ENCODE measurements around the gene USH2A. TPM values are rescaled to one million over a fixed set of nuclear protein-coding genes. Genes with fewer than 3 reads are reported as not detected.

Gene USH2A
- total RNA-seq, 1 donor = under 0.01 TPM

DNA sequence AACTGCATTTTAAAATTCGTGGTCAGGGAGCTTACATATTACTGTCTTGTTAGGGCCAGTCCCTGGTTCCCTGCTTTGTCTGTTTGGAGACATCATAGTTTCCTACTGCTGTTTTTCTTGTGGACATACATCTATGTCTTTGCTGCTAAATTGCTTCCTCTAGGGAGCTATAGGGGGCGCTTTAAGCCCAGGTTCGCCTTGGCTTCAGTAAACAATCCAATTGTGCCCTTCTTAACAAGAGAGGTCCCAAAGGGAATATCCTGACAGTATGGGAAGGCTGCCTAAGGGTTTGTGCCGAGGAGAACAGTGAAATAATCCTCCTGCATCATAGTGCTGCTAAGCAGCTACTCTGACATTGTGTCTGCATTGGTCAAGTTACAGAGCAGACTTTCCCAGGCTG, 112.5 kb downstream of the USH2A start:
- H3K4me3 ChIP-seq (ENCODE audit: low read depth, low read length) = no peak overlapping the region
- TF ChIP-seq, protein P1, sequence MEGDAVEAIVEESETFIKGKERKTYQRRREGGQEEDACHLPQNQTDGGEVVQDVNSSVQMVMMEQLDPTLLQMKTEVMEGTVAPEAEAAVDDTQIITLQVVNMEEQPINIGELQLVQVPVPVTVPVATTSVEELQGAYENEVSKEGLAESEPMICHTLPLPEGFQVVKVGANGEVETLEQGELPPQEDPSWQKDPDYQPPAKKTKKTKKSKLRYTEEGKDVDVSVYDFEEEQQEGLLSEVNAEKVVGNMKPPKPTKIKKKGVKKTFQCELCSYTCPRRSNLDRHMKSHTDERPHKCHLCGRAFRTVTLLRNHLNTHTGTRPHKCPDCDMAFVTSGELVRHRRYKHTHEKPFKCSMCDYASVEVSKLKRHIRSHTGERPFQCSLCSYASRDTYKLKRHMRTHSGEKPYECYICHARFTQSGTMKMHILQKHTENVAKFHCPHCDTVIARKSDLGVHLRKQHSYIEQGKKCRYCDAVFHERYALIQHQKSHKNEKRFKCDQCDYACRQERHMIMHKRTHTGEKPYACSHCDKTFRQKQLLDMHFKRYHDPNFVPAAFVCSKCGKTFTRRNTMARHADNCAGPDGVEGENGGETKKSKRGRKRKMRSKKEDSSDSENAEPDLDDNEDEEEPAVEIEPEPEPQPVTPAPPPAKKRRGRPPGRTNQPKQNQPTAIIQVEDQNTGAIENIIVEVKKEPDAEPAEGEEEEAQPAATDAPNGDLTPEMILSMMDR (IDR thresholded peaks at IDR 0.05; ENCODE audit: insufficient read depth, low read depth, low read length) = peak; percentile 61
- peak; percentile 45 for DNase-seq (ENCODE audit: low read depth)

DNA sequence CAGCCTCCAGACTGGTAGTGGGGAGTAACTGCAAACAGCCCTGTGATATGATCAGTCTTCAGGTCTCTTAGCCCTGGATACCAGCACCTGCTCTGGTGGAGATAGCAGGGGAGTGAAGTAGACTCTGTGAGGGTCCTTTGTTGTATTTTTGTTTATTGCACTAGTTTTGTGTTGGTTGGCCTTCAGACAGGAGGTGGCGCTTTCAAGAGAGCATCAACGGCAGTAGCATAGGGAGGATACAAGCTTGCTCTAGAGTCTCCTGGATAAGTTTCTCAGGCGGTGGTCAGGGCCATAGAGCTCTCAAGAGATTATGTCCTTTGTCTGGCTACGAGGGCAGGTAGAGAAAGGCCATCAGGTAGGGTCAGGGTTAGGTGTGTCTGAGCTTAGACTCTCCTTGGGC, 116.4 kb downstream of the USH2A start:
- TF ChIP-seq, protein P1 (IDR thresholded peaks at IDR 0.05; ENCODE audit: insufficient read depth, low read depth, low read length) = no peak
- DNase-seq (ENCODE audit: low read depth) = no peak
- H3K4me3 ChIP-seq (ENCODE audit: low read depth, low read length) = no peak overlapping the region

DNA sequence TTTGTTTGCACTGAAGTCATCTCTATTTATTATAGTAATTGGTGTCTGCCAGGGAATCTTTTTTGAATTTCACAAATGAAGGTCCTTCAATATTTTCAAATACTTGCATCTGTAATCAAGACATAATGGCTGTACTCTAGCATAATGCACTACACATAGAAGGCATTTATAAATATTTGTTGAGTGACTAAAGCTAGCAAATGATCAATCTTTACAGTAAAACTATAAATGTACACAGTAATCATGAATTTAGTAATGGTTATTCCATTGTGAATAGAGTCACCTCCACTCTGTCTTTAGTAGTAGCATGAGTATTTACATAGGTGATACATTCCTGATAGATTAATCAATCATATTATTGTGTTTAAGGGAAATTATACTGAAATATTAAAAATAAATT, 119.6 kb downstream of the USH2A start:
- DNase-seq (ENCODE audit: low read depth) = no peak
- no peak overlapping the region for H3K4me3 ChIP-seq (ENCODE audit: low read depth, low read length)
- TF ChIP-seq, protein P1 (IDR thresholded peaks at IDR 0.05; ENCODE audit: insufficient read depth, low read depth, low read length) = no peak

DNA sequence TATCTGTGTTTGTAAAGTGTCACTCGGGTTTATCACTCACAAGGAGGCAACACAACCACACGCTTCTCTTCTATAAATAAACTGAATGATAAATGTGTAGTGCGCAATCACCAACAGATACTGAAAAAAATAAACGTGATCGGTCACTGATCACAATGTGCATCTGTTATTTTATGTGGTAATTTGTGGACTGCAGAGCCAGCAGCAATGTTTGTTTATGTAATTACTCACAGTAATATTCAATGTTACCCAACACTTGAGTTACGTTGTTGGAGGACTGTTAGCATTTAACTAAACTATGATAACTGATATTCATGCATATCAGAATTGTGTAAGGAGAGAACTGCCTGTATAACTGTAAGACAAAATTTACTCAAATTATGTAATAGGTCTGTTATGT, 129.6 kb downstream of the USH2A start:
- H3K4me3 ChIP-seq (ENCODE audit: low read depth, low read length) = no peak overlapping the region
- DNase-seq (ENCODE audit: low read depth) = peak; percentile 42
- TF ChIP-seq, protein P1 (IDR thresholded peaks at IDR 0.05; ENCODE audit: insufficient read depth, low read depth, low read length) = no peak

DNA sequence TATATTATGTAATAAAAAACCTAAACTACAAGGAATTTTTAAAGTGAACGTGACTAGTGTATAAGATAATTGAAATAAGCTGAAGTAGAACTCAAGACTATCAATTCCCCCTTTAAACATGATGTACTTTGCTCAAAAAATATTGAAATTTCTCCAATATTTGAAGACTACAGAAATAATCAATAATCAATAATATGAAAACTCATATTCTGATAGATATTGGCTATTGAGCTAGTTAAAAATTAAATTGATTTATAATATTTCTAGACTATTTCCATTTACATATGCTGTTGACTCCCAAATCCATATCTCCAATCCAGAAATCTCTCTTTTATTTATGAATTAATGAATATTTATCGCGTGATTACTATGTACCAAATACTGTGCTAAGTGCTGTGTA, 133.2 kb downstream of the USH2A start:
- DNase-seq (ENCODE audit: low read depth) = no peak
- no peak overlapping the region for H3K4me3 ChIP-seq (ENCODE audit: low read depth, low read length)
- TF ChIP-seq, protein P1 (IDR thresholded peaks at IDR 0.05; ENCODE audit: insufficient read depth, low read depth, low read length) = no peak

DNA sequence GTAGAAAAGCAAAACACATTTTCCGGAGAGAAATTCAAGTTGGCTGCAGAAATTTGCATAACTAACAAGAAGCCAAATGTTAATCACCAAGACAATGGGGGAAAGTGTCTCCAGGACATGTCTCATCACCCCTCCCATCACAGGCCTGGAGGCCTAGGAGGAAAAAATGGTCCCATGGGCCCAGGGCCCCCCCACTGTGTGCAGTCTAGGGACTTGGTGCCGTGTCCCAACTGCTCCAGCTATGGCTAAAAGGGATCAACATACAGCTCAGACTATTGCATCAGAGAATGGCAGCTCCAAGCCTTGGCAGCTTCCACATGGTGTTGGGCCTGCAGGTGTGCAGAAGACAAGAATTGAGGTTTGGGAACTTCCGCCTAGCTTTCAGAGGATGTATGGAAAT, 138.2 kb downstream of the USH2A start:
- DNase-seq (ENCODE audit: low read depth) = no peak
- no peak overlapping the region for H3K4me3 ChIP-seq (ENCODE audit: low read depth, low read length)
- TF ChIP-seq, protein P1 (IDR thresholded peaks at IDR 0.05; ENCODE audit: insufficient read depth, low read depth, low read length) = no peak

DNA sequence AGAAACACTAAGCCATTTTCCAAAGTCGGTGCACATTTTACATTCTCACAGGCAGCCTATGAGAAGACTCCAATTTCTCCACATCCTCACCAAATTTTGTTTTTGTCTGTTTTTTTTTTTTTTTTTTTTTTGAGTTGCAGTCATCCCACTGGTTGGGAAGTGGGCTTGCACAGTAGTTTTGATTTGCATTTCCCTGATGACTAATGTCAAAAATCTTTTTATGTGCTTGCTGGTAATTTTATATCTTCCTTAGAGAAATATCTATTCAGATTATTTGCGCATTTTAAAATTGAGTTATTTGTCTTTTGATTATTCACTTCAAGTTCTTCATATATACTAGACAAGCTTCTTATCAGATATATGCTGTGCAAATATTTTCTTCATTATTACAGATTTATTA, 141.5 kb downstream of the USH2A start:
- TF ChIP-seq, protein P1 (IDR thresholded peaks at IDR 0.05; ENCODE audit: insufficient read depth, low read depth, low read length) = no peak
- H3K4me3 ChIP-seq (ENCODE audit: low read depth, low read length) = no peak overlapping the region
- DNase-seq (ENCODE audit: low read depth) = no peak
